ENCODE results near the gene ARTN. TPM values are rescaled to one million over a fixed set of nuclear protein-coding genes. Genes with fewer than 3 reads are reported as not detected.

ARTN gene
- total RNA-seq, 1 donor from 2014 or later = not detected

- intact Hi-C loops (cut with micrococcal nuclease) = no loop called here
- peak; percentile 76 for DNase-seq
- ATAC-seq = peak; percentile 3
These were observed 45.1 kb downstream of the ARTN start, which contains the start of gene B4GALT2 for GRCh38 chr1:43978551-43979260. Gene B4GALT2 (plus strand): TSS chr1:43979210. CDS start chr1:43981161, 1,951 bp downstream.

GRCh38 chr1:43979261-43979527, 45.6 kb downstream of the ARTN start:
- intact Hi-C loops (cut with micrococcal nuclease) = no loop called here
- ATAC-seq (no peak), DNase-seq (no peak)

GRCh38 chr1:43979528-43980254, 46.1 kb downstream of the ARTN start:
- intact Hi-C loops (cut with micrococcal nuclease) = no loop called here
- peak; percentile 66 for DNase-seq
- peak; percentile 16 for ATAC-seq

- DNase-seq (no peak), ATAC-seq (no peak)
- intact Hi-C loops (cut with micrococcal nuclease) = no loop called here
These were observed 46.9 kb downstream of the ARTN start for GRCh38 chr1:43980255-43981134.

- intact Hi-C loops (cut with micrococcal nuclease) = no loop called here
- no peak for DNase-seq
These were observed 47.5 kb downstream of the ARTN start for GRCh38 chr1:43981135-43981491.

GRCh38 chr1:43981636-43982035, 48.0 kb downstream of the ARTN start:
- intact Hi-C loops (cut with micrococcal nuclease) = no loop called here
- DNase-seq (no peak), ATAC-seq (no peak)

More at GRCh38 chr1:43981135-43981491, 47.5 kb downstream of the ARTN start:
- ATAC-seq = no peak

- intact Hi-C loops (cut with micrococcal nuclease) = no loop called here
- ATAC-seq = no peak
- DNase-seq = no peak
These were observed 48.6 kb downstream of the ARTN start for GRCh38 chr1:43982241-43982640.

- DNase-seq (no peak), ATAC-seq (no peak)
- intact Hi-C loops (cut with micrococcal nuclease) = no loop called here
These were observed 49.2 kb downstream of the ARTN start for GRCh38 chr1:43982808-43983207.

- intact Hi-C loops (cut with micrococcal nuclease) = no loop called here
- ATAC-seq = no peak
- DNase-seq = no peak
These were observed 49.8 kb downstream of the ARTN start for GRCh38 chr1:43983253-43983899.

- intact Hi-C loops (cut with micrococcal nuclease) = no loop called here
- DNase-seq = no peak
- ATAC-seq = no peak
These were observed 51.3 kb downstream of the ARTN start for GRCh38 chr1:43984855-43985254.

- intact Hi-C loops (cut with micrococcal nuclease) = no loop called here
- DNase-seq (no peak), ATAC-seq (no peak)
These were observed 52.5 kb downstream of the ARTN start for GRCh38 chr1:43985984-43986595.

GRCh38 chr1:43986712-43987111, 53.1 kb downstream of the ARTN start:
- ATAC-seq (no peak), DNase-seq (no peak)
- intact Hi-C loops (cut with micrococcal nuclease) = no loop called here

Other genes with a start within 250 kb of the ARTN start
- gene ST3GAL3, start 226.3 kb upstream of the ARTN start, total RNA-seq = 24.7 TPM
- gene IPO13, start 13.1 kb downstream of the ARTN start, total RNA-seq = 60.0 TPM
- gene DPH2, start 36.2 kb downstream of the ARTN start, total RNA-seq = 13.3 TPM
- 89.6 TPM for gene ATP6V0B, start 41.2 kb downstream of the ARTN start, total RNA-seq
- 35.6 TPM for gene B4GALT2, start 45.4 kb downstream of the ARTN start, total RNA-seq
- gene CCDC24, start 57.8 kb downstream of the ARTN start, total RNA-seq = 1.0 TPM
- 1.6 TPM for gene SLC6A9, start 97.7 kb downstream of the ARTN start, total RNA-seq
- not detected for gene KLF17, start 185.0 kb downstream of the ARTN start, total RNA-seq
- gene KLF18, start 207.8 kb downstream of the ARTN start, total RNA-seq = not detected

Measured in left ventricle myocardium superior (tissue), 1 donor.